ENCODE measurements around the gene ADGRF1. TPM values are rescaled to one million over a fixed set of nuclear protein-coding genes. Genes with fewer than 3 reads are reported as not detected.
"Not testable (repeated sequence)": the region's sequence is repeated elsewhere in the genome, so short reads cannot be mapped to it uniquely, and the experiment has no call there.

The ADGRF1 gene
- not detected in 3 replicates for total RNA-seq
- long read RNA-seq: 0 reads

GRCh38 chr6:47042275-47042791 is at the start of gene ADGRF1:
Gene ADGRF1, minus strand, starts transcription at chr6:47042332. Its CDS starts 13,271 bp downstream, at chr6:47029061.
- Mint-ChIP-seq H3K27me3 (ENCODE audit: low read depth) (peaks cover 10% of the 10 kb centered on the region), H3K27ac (ENCODE audit: unreplicated experiment) (no peak within 1 kb of the TSS), H3K4me1 (ENCODE audit: low read depth) (peaks cover 5% of the 10 kb centered on the region), H3K4me3 (ENCODE audit: unreplicated experiment) (no peak within 1 kb of the TSS), H3K9me3 (ENCODE audit: low read depth) (no peaks in the 10 kb centered on the region), H3K36me3 (ENCODE audit: low read depth) (no peaks in the 10 kb centered on the region)
- no peak for DNase-seq (ENCODE audit: low spot score)
- TF ChIP-seq CTCF (IDR thresholded peaks at IDR 0.05): no peak

GRCh38 chr6:47090881-47091280 is 48.7 kb upstream of the ADGRF1 start:
- no peaks in the 10 kb centered on the region for H3K27me3 Mint-ChIP-seq (ENCODE audit: low read depth)
- H3K4me1 Mint-ChIP-seq (ENCODE audit: low read depth): peaks cover 25% of the 10 kb centered on the region
- TF ChIP-seq CTCF (IDR thresholded peaks at IDR 0.05): no peak
- H3K9me3 Mint-ChIP-seq (ENCODE audit: low read depth): no peaks in the 10 kb centered on the region
- no peak overlapping the region for H3K27ac Mint-ChIP-seq (ENCODE audit: unreplicated experiment)
- no peaks in the 10 kb centered on the region for H3K36me3 Mint-ChIP-seq (ENCODE audit: low read depth)
- no peak for DNase-seq (ENCODE audit: low spot score)
- H3K4me3 Mint-ChIP-seq (ENCODE audit: unreplicated experiment): no peak overlapping the region

- peaks cover 29% of the 10 kb centered on the region for H3K4me1 Mint-ChIP-seq (ENCODE audit: low read depth)
- H3K4me3 Mint-ChIP-seq (ENCODE audit: unreplicated experiment); H3K9me3 Mint-ChIP-seq (ENCODE audit: low read depth); H3K27ac Mint-ChIP-seq (ENCODE audit: unreplicated experiment); DNase-seq (ENCODE audit: low spot score); H3K27me3 Mint-ChIP-seq (ENCODE audit: low read depth); H3K36me3 Mint-ChIP-seq (ENCODE audit: low read depth): not testable (repeated sequence)
Measured at GRCh38 chr6:47089473-47089872, 47.3 kb upstream of the ADGRF1 start.

- Mint-ChIP-seq H3K36me3 (ENCODE audit: low read depth) (no peaks in the 10 kb centered on the region), H3K4me1 (ENCODE audit: low read depth) (peaks cover 23% of the 10 kb centered on the region), H3K27ac (ENCODE audit: unreplicated experiment) (no peak overlapping the region), H3K4me3 (ENCODE audit: unreplicated experiment) (no peak overlapping the region), H3K9me3 (ENCODE audit: low read depth) (no peaks in the 10 kb centered on the region), H3K27me3 (ENCODE audit: low read depth) (no peaks in the 10 kb centered on the region)
- DNase-seq (ENCODE audit: low spot score): no peak
- TF ChIP-seq CTCF (IDR thresholded peaks at IDR 0.05): no peak
Measured at GRCh38 chr6:47086051-47086770, 44.1 kb upstream of the ADGRF1 start.

GRCh38 chr6:47084610-47085009 is 42.5 kb upstream of the ADGRF1 start:
- DNase-seq (ENCODE audit: low spot score): no peak
- no peaks in the 10 kb centered on the region for H3K9me3 Mint-ChIP-seq (ENCODE audit: low read depth)
- peaks cover 23% of the 10 kb centered on the region for H3K4me1 Mint-ChIP-seq (ENCODE audit: low read depth)
- no peak overlapping the region for H3K4me3 Mint-ChIP-seq (ENCODE audit: unreplicated experiment)
- no peak for TF ChIP-seq CTCF (IDR thresholded peaks at IDR 0.05)
- H3K27me3 Mint-ChIP-seq (ENCODE audit: low read depth): no peaks in the 10 kb centered on the region
- no peak overlapping the region for H3K27ac Mint-ChIP-seq (ENCODE audit: unreplicated experiment)
- H3K36me3 Mint-ChIP-seq (ENCODE audit: low read depth): no peaks in the 10 kb centered on the region
